H1 (cell line): Measurements from ENCODE around the gene OMP. TPM values are rescaled to one million over a fixed set of nuclear protein-coding genes. Genes with fewer than 3 reads are reported as not detected.

Experiments used
- CTCF ChIA-PET: fragments of 300-600 bp; sonication (Branson Sonifier 250); formaldehyde crosslinking; loops from one replicate; lab custom pipeline; 2021; ENCODE audit not compliant: partially characterized antibody; lab: Charles Lee
- POLR2A ChIA-PET: fragments of 300-600 bp; sonication (Branson Sonifier 250); formaldehyde crosslinking; loops from one replicate; lab custom pipeline; 2021; ENCODE audit warnings: inconsistent platforms; ENCODE audit not compliant: partially characterized antibody; lab: Charles Lee
- DNase-seq, 2 experiments: peaks; one replicate each; pipeline versions ENCODE4 v3.0.0 to v3.0.0-alpha.2; 2010 to 2022; ENCODE audit warnings: low spot score in 2 of 2, low read depth in 1 of 2, mixed read lengths in 1 of 2
- FAIRE-seq: peaks from 2 replicates; lab custom pipeline; 2011; peaks lifted over from hg19 to GRCh38; lab: Jason Lieb, UNC
- H2AFZ ChIP-seq: 2 replicates; pipeline ENCODE4 v1.8.1; 2012; ENCODE audit warnings: low read length, inconsistent platforms
- H2AK5ac ChIP-seq: 2 replicates; pipeline ENCODE4 v1.6.1; 2013; ENCODE audit warnings: low read depth, low read length
- H2BK120ac ChIP-seq: replicated peaks from 2 replicates; pipeline ENCODE3; 2013; ENCODE audit warnings: low read depth, low read length, inconsistent platforms
- H2BK12ac ChIP-seq: 2 replicates; pipeline ENCODE4 v1.6.1; 2013; ENCODE audit warnings: low read depth, low read length
- H2BK15ac ChIP-seq: 2 replicates; pipeline ENCODE4 v1.6.1; 2013; ENCODE audit warnings: low read length
- H2BK20ac ChIP-seq: 2 replicates; pipeline ENCODE4 v1.6.1; 2013; ENCODE audit warnings: low read length
- H2BK5ac ChIP-seq: 2 replicates; pipeline ENCODE4 v1.6.1; 2013; ENCODE audit warnings: low read depth, low read length
- H3K14ac ChIP-seq: 2 replicates; pipeline ENCODE4 v1.6.1; 2013; ENCODE audit warnings: inconsistent platforms; ENCODE audit not compliant: insufficient read length
- H3K18ac ChIP-seq: 2 replicates; pipeline ENCODE4 v1.6.1; 2013; ENCODE audit warnings: low read length; ENCODE audit errors: extremely low read depth
- H3K23ac ChIP-seq: 2 replicates; pipeline ENCODE4 v1.6.1; 2013; ENCODE audit warnings: inconsistent platforms; ENCODE audit not compliant: insufficient read length
- H3K23me2 ChIP-seq: 2 replicates; pipeline ENCODE4 v1.6.1; 2013; ENCODE audit warnings: low read depth, low read length
- H3K27ac ChIP-seq: 2 replicates; pipeline ENCODE4 v1.6.1; 2011; ENCODE audit warnings: low read depth, low read length, inconsistent platforms
- H3K27me3 ChIP-seq, 4 experiments: replicated peaks in 1 of 4; 1 replicate in 1 of 4; 2 replicates in 3 of 4; pipeline versions ENCODE4 v1.6.1 to v1.8.1; 2011 to 2013; ENCODE audit warnings: low read length in 3 of 4, mild to moderate bottlenecking in 3 of 4, inconsistent platforms in 2 of 4, mixed read lengths in 2 of 4, moderate library complexity in 1 of 4; ENCODE audit not compliant: control insufficient read depth in 3 of 4, insufficient read depth in 3 of 4; ENCODE audit errors: extremely low read depth in 1 of 4
- H3K36me3 ChIP-seq, 4 experiments: 2 replicates each; pipeline versions ENCODE4 v1.6.1 to v1.8.1; 2011 to 2013; ENCODE audit warnings: mild to moderate bottlenecking in 4 of 4, low read length in 3 of 4, moderate library complexity in 2 of 4, control low read depth in 1 of 4, inconsistent platforms in 1 of 4; ENCODE audit not compliant: insufficient read depth in 4 of 4, control insufficient read depth in 2 of 4
- H3K4ac ChIP-seq: replicated peaks from 2 replicates; pipeline ENCODE3; 2013; ENCODE audit warnings: low read length, low read depth, mixed read lengths, inconsistent platforms; ENCODE audit not compliant: insufficient read length
- H3K4me1 ChIP-seq, 4 experiments: replicated peaks in 1 of 4; 1 replicate in 1 of 4; 2 replicates in 3 of 4; pipeline versions ENCODE4 v1.6.1 to v1.8.1; 2011 to 2013; ENCODE audit warnings: low read length in 3 of 4, inconsistent platforms in 2 of 4, mixed read lengths in 1 of 4; ENCODE audit not compliant: insufficient read depth in 4 of 4, control insufficient read depth in 3 of 4
- H3K4me2 ChIP-seq, 2 experiments: 2 replicates each; pipeline versions ENCODE4 v1.6.1 to v1.8.1; 2011 to 2013; ENCODE audit warnings: low read depth in 2 of 2, low read length in 2 of 2, control low read depth in 1 of 2, inconsistent platforms in 1 of 2, mild to moderate bottlenecking in 1 of 2; ENCODE audit not compliant: insufficient read depth in 1 of 2
- H3K4me3 ChIP-seq, 4 experiments: fragments of 200-600, 300-600 bp in 1 of 4; sonication (generic), shearing (Covaris generic), sonication (Bioruptor Twin) in 1 of 4; 2 replicates each; pipeline versions ENCODE4 v1.5.1 to v1.8.1; 2011 to 2016; ENCODE audit warnings: low read length in 4 of 4, low read depth in 3 of 4, control low read depth in 2 of 4, inconsistent platforms in 2 of 4, mild to moderate bottlenecking in 2 of 4, mixed read lengths in 1 of 4, moderate library complexity in 1 of 4; ENCODE audit not compliant: insufficient read depth in 2 of 4; ENCODE audit errors: extremely low read depth in 1 of 4
- H3K56ac ChIP-seq: replicated peaks from 2 replicates; pipeline ENCODE3; 2013; ENCODE audit warnings: low read depth, mild to moderate bottlenecking, mixed read lengths, low read length, inconsistent platforms; ENCODE audit not compliant: insufficient read length
- H3K79me1 ChIP-seq: 2 replicates; pipeline ENCODE4 v1.6.1; 2013; ENCODE audit warnings: low read depth, low read length, control low read depth
- H3K79me2 ChIP-seq, 2 experiments: 2 replicates each; pipeline versions ENCODE4 v1.6.1 to v1.8.1; 2012 to 2013; ENCODE audit warnings: low read length in 2 of 2, mild to moderate bottlenecking in 2 of 2, inconsistent platforms in 1 of 2; ENCODE audit not compliant: insufficient read depth in 2 of 2, control insufficient read depth in 1 of 2
- H3K9ac ChIP-seq, 4 experiments: replicated peaks in 1 of 4; 1 replicate in 1 of 4; 2 replicates in 3 of 4; pipeline versions ENCODE4 v1.6.1 to v1.8.1; 2011 to 2013; ENCODE audit warnings: low read depth in 3 of 4, low read length in 3 of 4, control low read depth in 2 of 4, mild to moderate bottlenecking in 2 of 4, moderate library complexity in 2 of 4, inconsistent platforms in 1 of 4; ENCODE audit errors: extremely low read depth in 1 of 4
- H3K9me3 ChIP-seq, 2 experiments: 2 replicates each; pipeline versions ENCODE4 v1.6.1 to v1.8.1; 2012 to 2013; ENCODE audit warnings: mild to moderate bottlenecking in 2 of 2, moderate library complexity in 2 of 2, control low read depth in 1 of 2, inconsistent platforms in 1 of 2, low read depth in 1 of 2, low read length in 1 of 2, mixed read lengths in 1 of 2; ENCODE audit not compliant: insufficient read depth in 2 of 2
- H4K20me1 ChIP-seq, 2 experiments: replicated peaks in 1 of 2; 2 replicates each; pipeline versions ENCODE3 to v1.8.1; 2011 to 2013; ENCODE audit warnings: inconsistent platforms in 2 of 2, low read length in 2 of 2, mild to moderate bottlenecking in 1 of 2; ENCODE audit not compliant: insufficient read depth in 2 of 2, control insufficient read depth in 1 of 2
- H4K5ac ChIP-seq: 2 replicates; pipeline ENCODE4 v1.6.1; 2013; ENCODE audit warnings: low read length, low read depth, mixed read lengths, inconsistent platforms; ENCODE audit not compliant: insufficient read length
- H4K8ac ChIP-seq: 2 replicates; pipeline ENCODE4 v1.8.0; 2013; ENCODE audit warnings: mild to moderate bottlenecking, moderate library complexity, low read length, inconsistent platforms; ENCODE audit not compliant: insufficient read depth; ENCODE audit errors: extremely low read depth
- H4K91ac ChIP-seq: replicated peaks from 2 replicates; pipeline ENCODE3; 2013; ENCODE audit warnings: low read length, mixed read lengths, inconsistent platforms; ENCODE audit not compliant: insufficient read length
- ATF3 ChIP-seq: IDR thresholded peaks from 2 replicates; pipeline ENCODE4 v1.6.1; 2011; ENCODE audit warnings: low read depth, mild to moderate bottlenecking, low read length; ENCODE audit not compliant: insufficient read depth
- CBX8 ChIP-seq: fragments of 300-800, 300-1000 bp; sonication (generic); IDR thresholded peaks from 2 replicates; pipeline ENCODE4 v1.7.1; 2016; ENCODE audit warnings: low read depth, low read length, borderline replicate concordance
- CREB1 ChIP-seq: IDR thresholded peaks from 2 replicates; pipeline ENCODE4 v1.6.1; 2012; ENCODE audit warnings: inconsistent platforms
- MAFK ChIP-seq: IDR thresholded peaks from 2 replicates; pipeline ENCODE4 v1.6.1; 2012; ENCODE audit warnings: low read depth, mild to moderate bottlenecking, improper control_type of control experiment, low read length
- RFX5 ChIP-seq: IDR thresholded peaks from 2 replicates; pipeline ENCODE4 v1.6.1; 2011; ENCODE audit warnings: low read depth, low read length, improper control_type of control experiment, borderline replicate concordance
- RXRA ChIP-seq: IDR thresholded peaks from 2 replicates; pipeline ENCODE4 v1.6.1; 2011; ENCODE audit warnings: low read depth, mild to moderate bottlenecking, low read length, moderate library complexity; ENCODE audit not compliant: insufficient read depth
- SIN3A ChIP-seq, 2 experiments: IDR thresholded peaks in 1 of 2; conservative IDR thresholded peaks in 1 of 2; 2 replicates each; pipeline ENCODE4 v1.6.1; 2011 to 2012; ENCODE audit warnings: low read length in 2 of 2, improper control_type of control experiment in 1 of 2, low read depth in 1 of 2, mild to moderate bottlenecking in 1 of 2
- SIX5 ChIP-seq: IDR thresholded peaks from 2 replicates; pipeline ENCODE4 v1.6.1; 2011; ENCODE audit warnings: mild to moderate bottlenecking, low read depth, low read length
- SP4 ChIP-seq: IDR thresholded peaks from 2 replicates; pipeline ENCODE4 v1.6.1; 2012; ENCODE audit warnings: low read length, inconsistent platforms
- WGBS, 2 experiments: shearing (Covaris generic) in 1 of 2; methylation state at CpG; one replicate each; pipeline versions ENCODE4 v1.1.6 to v1.1.7; 2013 to 2015; ENCODE audit warnings: low lambda C conversion rate in 2 of 2, mixed read lengths in 2 of 2, inconsistent platforms in 1 of 2, low coverage in 1 of 2, missing lambda C conversion rate in 1 of 2; ENCODE audit not compliant: insufficient replicate concordance in 2 of 2, insufficient coverage in 1 of 2, insufficient read length in 1 of 2; ENCODE audit errors: extremely low coverage in 1 of 2, missing lambda C conversion rate in 1 of 2; 5-methylcytosine and 5-hydroxymethylcytosine counted together
- polyA plus RNA-seq, 7 experiments: library from polyadenylated mRNA; depleted of rRNA in 3 of 7; stranded (reverse) in 5 of 7; unstranded in 2 of 7; fragments of >200 nt in 5 of 7; fragments of 200-250 nt in 2 of 7; gene quantifications; 1 replicate in 5 of 7; 2 replicates in 1 of 7; 4 replicates in 1 of 7; pipeline versions ENCODE4 v1.2.1 to v1.2.3, GENCODE V29; 2011 to 2013; ENCODE audit warnings: missing spikeins in 2 of 7, mixed read lengths in 2 of 7
- total RNA-seq: library from RNA; stranded (reverse); fragmentation: NEBNext Ultra II Directional; extraction: Animal tissue kit (Norgen Biotek cat#: 25700); gene quantifications from 2 replicates; pipeline ENCODE4 v1.2.1, GENCODE V29; 2021
- TF ChIP-seq, protein P1 (sequence below): IDR thresholded peaks from 2 replicates; pipeline ENCODE4 v1.6.1; 2012; ENCODE audit warnings: inconsistent platforms
- TF ChIP-seq, protein P2 (sequence below), 3 experiments: IDR thresholded peaks; 1 replicate in 2 of 3; 2 replicates in 1 of 3; pipeline versions ENCODE4 v1.5.1 to v1.6.1; 2011; ENCODE audit warnings: low read length in 3 of 3, mild to moderate bottlenecking in 3 of 3, inconsistent platforms in 2 of 3, low read depth in 1 of 3, moderate library complexity in 1 of 3; ENCODE audit not compliant: insufficient read depth in 1 of 3; ENCODE audit errors: control extremely low read depth in 1 of 3

Gene OMP
- total and polyA plus RNA-seq, 2 of the 8 experiments (the other 6 are each of a cell fraction or from before 2014, with no cell fraction given), result not detected

- Histone ChIP-seq H3K4me2 (no peak overlapping the region), H2BK20ac (no peak overlapping the region), H3K23me2 (no peaks in the 10 kb centered on the region), H2BK5ac (no peak overlapping the region), H3K4me3 (no peak overlapping the region), H3K27ac (no peak overlapping the region), H2BK12ac (no peak overlapping the region), H3K56ac (no peak overlapping the region), H3K79me2 (no peaks in the 10 kb centered on the region), H2BK120ac (no peak overlapping the region), H2AFZ (no peak overlapping the region), H3K4me1 (no peaks in the 10 kb centered on the region), H3K9ac (no peak overlapping the region), H3K14ac (no peak overlapping the region), H3K79me1 (no peaks in the 10 kb centered on the region), H4K5ac (no peak overlapping the region), H3K18ac (no peak overlapping the region), H3K36me3 (no peaks in the 10 kb centered on the region), H3K4ac (no peak overlapping the region), H2AK5ac (no peak overlapping the region), H4K8ac (no peak overlapping the region), H4K91ac (no peak overlapping the region), H3K23ac (no peak overlapping the region), H3K27me3 (no peaks in the 10 kb centered on the region; a peak in 3 of 7 replicates), H3K9me3 (no peaks in the 10 kb centered on the region), H2BK15ac (no peak overlapping the region), H4K20me1 (no peaks in the 10 kb centered on the region)
- no peak for DNase-seq
- ChIA-PET POLR2A (no interaction called here), CTCF (interaction anchor here (0.8 to 3.0 kb wide), 5 partner anchors 12 to 41 kb away, joined by 4 to 15 read pairs (median 7); no protein-coding TSS in a partner anchor)
- 82% methylated on average over 5 of the region's 5 CpGs; no CpG with 5 or more reads in 1 of the 2 experiments for WGBS, 2 experiments
- FAIRE-seq, result no peak
- TF ChIP-seq SP4 (no peak), CBX8 (no peak), ATF3 (no peak), RXRA (no peak), CREB1 (no peak), RFX5 (no peak), SIX5 (no peak), MAFK (no peak), SIN3A (conservative IDR thresholded peaks at IDR 0.05 in 1 of 2, IDR thresholded peaks at IDR 0.05 in 1 of 2; ENCODE audit: low read depth in 1 of 2, low read length in 2 of 2) (no peak)
- TF ChIP-seq, protein P1, sequence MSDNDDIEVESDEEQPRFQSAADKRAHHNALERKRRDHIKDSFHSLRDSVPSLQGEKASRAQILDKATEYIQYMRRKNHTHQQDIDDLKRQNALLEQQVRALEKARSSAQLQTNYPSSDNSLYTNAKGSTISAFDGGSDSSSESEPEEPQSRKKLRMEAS, result no peak
- TF ChIP-seq, protein P2, sequence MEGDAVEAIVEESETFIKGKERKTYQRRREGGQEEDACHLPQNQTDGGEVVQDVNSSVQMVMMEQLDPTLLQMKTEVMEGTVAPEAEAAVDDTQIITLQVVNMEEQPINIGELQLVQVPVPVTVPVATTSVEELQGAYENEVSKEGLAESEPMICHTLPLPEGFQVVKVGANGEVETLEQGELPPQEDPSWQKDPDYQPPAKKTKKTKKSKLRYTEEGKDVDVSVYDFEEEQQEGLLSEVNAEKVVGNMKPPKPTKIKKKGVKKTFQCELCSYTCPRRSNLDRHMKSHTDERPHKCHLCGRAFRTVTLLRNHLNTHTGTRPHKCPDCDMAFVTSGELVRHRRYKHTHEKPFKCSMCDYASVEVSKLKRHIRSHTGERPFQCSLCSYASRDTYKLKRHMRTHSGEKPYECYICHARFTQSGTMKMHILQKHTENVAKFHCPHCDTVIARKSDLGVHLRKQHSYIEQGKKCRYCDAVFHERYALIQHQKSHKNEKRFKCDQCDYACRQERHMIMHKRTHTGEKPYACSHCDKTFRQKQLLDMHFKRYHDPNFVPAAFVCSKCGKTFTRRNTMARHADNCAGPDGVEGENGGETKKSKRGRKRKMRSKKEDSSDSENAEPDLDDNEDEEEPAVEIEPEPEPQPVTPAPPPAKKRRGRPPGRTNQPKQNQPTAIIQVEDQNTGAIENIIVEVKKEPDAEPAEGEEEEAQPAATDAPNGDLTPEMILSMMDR (IDR thresholded peaks at IDR 0.05; ENCODE audit: control extremely low read depth in 1 of 3, insufficient read depth in 1 of 3, low read depth in 1 of 3, low read length in 3 of 3), result no peak
These were observed 42.8 kb upstream of the OMP start for GRCh38 chr11:77059806-77060205.
